ENCODE data around the gene CD80.

DNA sequence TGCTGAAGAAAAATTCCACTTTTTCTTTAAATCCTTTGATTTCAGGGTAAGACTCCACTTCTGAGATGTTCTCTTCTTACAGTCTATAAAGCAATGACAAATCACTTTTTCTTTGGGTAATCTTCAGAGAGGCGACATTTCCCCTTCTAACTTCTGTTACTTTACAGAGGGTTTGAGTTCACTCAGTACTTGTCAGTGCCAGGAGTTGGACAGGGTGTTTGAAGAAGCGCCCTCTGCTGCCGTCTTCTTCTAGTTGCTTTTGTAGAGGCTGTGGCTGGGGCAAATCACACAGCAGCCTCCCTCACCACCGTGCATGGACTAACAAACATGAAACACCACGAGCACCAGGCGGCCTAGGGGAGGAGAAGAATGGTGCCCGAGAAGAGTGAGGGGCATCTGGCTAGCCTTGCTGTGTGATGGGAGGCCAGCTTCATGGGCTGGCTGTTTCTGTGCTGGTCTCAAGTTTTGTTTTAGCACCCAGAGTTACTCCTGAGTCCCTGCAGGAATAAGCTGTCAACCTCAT lies at the start of gene CD80:
- TF ChIP-seq TAF1 (IDR thresholded peaks at IDR 0.05; ENCODE audit: low read depth) (no peak), EGR1 (IDR thresholded peaks at IDR 0.05) (no peak), RAD21 (IDR thresholded peaks at IDR 0.05; ENCODE audit: low read depth) (peak; percentile 36; the same call in 1 of the 2 replicates), EP300 (IDR thresholded peaks at IDR 0.05; ENCODE audit: borderline replicate concordance) (no peak), YY1 (IDR thresholded peaks at IDR 0.05; ENCODE audit: low read depth) (no peak), NFIC (IDR thresholded peaks at IDR 0.05) (no peak)
- TF ChIP-seq, protein P1, sequence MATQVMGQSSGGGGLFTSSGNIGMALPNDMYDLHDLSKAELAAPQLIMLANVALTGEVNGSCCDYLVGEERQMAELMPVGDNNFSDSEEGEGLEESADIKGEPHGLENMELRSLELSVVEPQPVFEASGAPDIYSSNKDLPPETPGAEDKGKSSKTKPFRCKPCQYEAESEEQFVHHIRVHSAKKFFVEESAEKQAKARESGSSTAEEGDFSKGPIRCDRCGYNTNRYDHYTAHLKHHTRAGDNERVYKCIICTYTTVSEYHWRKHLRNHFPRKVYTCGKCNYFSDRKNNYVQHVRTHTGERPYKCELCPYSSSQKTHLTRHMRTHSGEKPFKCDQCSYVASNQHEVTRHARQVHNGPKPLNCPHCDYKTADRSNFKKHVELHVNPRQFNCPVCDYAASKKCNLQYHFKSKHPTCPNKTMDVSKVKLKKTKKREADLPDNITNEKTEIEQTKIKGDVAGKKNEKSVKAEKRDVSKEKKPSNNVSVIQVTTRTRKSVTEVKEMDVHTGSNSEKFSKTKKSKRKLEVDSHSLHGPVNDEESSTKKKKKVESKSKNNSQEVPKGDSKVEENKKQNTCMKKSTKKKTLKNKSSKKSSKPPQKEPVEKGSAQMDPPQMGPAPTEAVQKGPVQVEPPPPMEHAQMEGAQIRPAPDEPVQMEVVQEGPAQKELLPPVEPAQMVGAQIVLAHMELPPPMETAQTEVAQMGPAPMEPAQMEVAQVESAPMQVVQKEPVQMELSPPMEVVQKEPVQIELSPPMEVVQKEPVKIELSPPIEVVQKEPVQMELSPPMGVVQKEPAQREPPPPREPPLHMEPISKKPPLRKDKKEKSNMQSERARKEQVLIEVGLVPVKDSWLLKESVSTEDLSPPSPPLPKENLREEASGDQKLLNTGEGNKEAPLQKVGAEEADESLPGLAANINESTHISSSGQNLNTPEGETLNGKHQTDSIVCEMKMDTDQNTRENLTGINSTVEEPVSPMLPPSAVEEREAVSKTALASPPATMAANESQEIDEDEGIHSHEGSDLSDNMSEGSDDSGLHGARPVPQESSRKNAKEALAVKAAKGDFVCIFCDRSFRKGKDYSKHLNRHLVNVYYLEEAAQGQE (IDR thresholded peaks at IDR 0.05; ENCODE audit: low read depth) = no peak
- TF ChIP-seq, protein P2, sequence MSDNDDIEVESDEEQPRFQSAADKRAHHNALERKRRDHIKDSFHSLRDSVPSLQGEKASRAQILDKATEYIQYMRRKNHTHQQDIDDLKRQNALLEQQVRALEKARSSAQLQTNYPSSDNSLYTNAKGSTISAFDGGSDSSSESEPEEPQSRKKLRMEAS (IDR thresholded peaks at IDR 0.05) = no peak

All from Ishikawa (cell line).